ENCODE data around the gene MGST2.

MGST2 gene

GRCh38 chr4:139745111-139745639 lies 79.6 kb downstream of the MGST2 start:
- no peak for FAIRE-seq

- FAIRE-seq: no peak
These were observed 81.0 kb downstream of the MGST2 start for GRCh38 chr4:139746431-139747171.

DNA sequence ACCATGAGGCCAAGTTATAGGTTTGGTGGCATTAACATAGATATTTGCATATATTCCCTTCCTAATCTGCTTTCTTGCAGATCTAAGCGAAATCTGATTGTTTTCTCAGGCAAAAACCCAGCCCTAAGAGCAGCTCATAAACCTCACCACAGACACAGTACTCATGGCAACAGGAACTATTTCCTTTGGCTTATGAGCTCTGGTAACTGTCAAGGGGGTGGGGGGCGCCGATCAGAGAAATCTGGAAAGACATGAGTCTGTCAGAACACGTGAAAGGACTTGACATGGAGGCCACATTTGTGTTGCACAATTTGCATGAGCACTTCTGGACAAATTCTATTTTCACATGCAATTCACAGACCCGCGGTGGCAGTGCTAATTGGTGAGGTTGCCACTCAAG lies 83.7 kb downstream of the MGST2 start:
- FAIRE-seq: no peak

- FAIRE-seq: no peak
These were observed 84.3 kb downstream of the MGST2 start for GRCh38 chr4:139749835-139750498.

GRCh38 chr4:139753686-139754085 lies 88.1 kb downstream of the MGST2 start:
- no peak for FAIRE-seq

Measured in endometrium (tissue), 2 donors.